Measurements from ENCODE around the gene OR10C1. TPM values are rescaled to one million over a fixed set of nuclear protein-coding genes. Genes with fewer than 3 reads are reported as not detected.

The OR10C1 gene
- total and polyA plus RNA-seq, 4 donors: not detected

GRCh38 chr6:29465801-29466200, 26.7 kb downstream of the OR10C1 start:
- peaks cover 0 to 1% (median 0%) of the 10 kb centered on the region in 5 donors for H3K4me1 ChIP-seq (ENCODE audit: control insufficient read depth in 5 of 5, insufficient read depth in 5 of 5, low read length in 5 of 5)
- no peaks in the 10 kb centered on the region for H3K27me3 ChIP-seq (ENCODE audit: control insufficient read depth in 3 of 3, insufficient read depth in 3 of 3, low read length in 2 of 3)
- H3K27ac ChIP-seq (ENCODE audit: low read depth in 1 of 2, low read length in 1 of 2): no peak overlapping the region
- H3K36me3 ChIP-seq (ENCODE audit: control insufficient read depth in 4 of 4, insufficient read depth in 4 of 4, low read length in 4 of 4): no peaks in the 10 kb centered on the region
- WGBS, 2 donors: 90 to 91% methylated on average over 2 of the region's 2 CpGs
- TF ChIP-seq CTCF (IDR thresholded peaks at IDR 0.05; ENCODE audit: control extremely low read depth, extremely low read depth): no peak
- no peak overlapping the region for H3K9ac ChIP-seq (ENCODE audit: insufficient read depth in 1 of 2, low read length in 2 of 2)
- no peak for ATAC-seq (ENCODE audit: insufficient read depth, low FRiP score)
- no peak for DNase-seq
- no peak overlapping the region for H3K4me3 ChIP-seq
- H3K9me3 ChIP-seq (ENCODE audit: control insufficient read depth in 4 of 4, insufficient read depth in 3 of 4, low read length in 3 of 4): no peaks in the 10 kb centered on the region

- DNase-seq (no peak), ATAC-seq (ENCODE audit: insufficient read depth, low FRiP score) (no peak)
- Histone ChIP-seq H3K9me3 (ENCODE audit: control insufficient read depth in 4 of 4, insufficient read depth in 3 of 4, low read length in 3 of 4) (no peaks in the 10 kb centered on the region), H3K9ac (ENCODE audit: insufficient read depth in 1 of 2, low read length in 2 of 2) (no peak overlapping the region), H3K36me3 (ENCODE audit: control insufficient read depth in 4 of 4, insufficient read depth in 4 of 4, low read length in 4 of 4) (no peaks in the 10 kb centered on the region), H3K4me3 (no peak overlapping the region), H3K27ac (ENCODE audit: low read depth in 1 of 2, low read length in 1 of 2) (no peak overlapping the region), H3K27me3 (ENCODE audit: control insufficient read depth in 3 of 3, insufficient read depth in 3 of 3, low read length in 2 of 3) (no peaks in the 10 kb centered on the region), H3K4me1 (ENCODE audit: control insufficient read depth in 5 of 5, insufficient read depth in 5 of 5, low read length in 5 of 5) (peaks cover 0 to 1% (median 0%) of the 10 kb centered on the region in 5 donors)
- no peak for TF ChIP-seq CTCF (IDR thresholded peaks at IDR 0.05; ENCODE audit: control extremely low read depth, extremely low read depth)
- WGBS, 2 donors: 48 to 53% methylated on average over 6 of the region's 6 CpGs
Measured at GRCh38 chr6:29466241-29466640, 27.1 kb downstream of the OR10C1 start.

- H3K4me3 ChIP-seq: no peak overlapping the region
- WGBS, 2 donors: 89 to 95% methylated on average over 2 of the region's 2 CpGs
- no peak for DNase-seq
- H3K27ac ChIP-seq (ENCODE audit: low read depth in 1 of 2, low read length in 1 of 2): no peak overlapping the region
- H3K4me1 ChIP-seq (ENCODE audit: control insufficient read depth in 5 of 5, insufficient read depth in 5 of 5, low read length in 5 of 5): no peaks in the 10 kb centered on the region
- H3K9me3 ChIP-seq (ENCODE audit: control insufficient read depth in 4 of 4, insufficient read depth in 3 of 4, low read length in 3 of 4): peaks cover 0 to 5% (median 0%) of the 10 kb centered on the region in 4 donors
- no peak for ATAC-seq (ENCODE audit: insufficient read depth, low FRiP score)
- H3K9ac ChIP-seq (ENCODE audit: insufficient read depth in 1 of 2, low read length in 2 of 2): no peak overlapping the region
- no peaks in the 10 kb centered on the region for H3K36me3 ChIP-seq (ENCODE audit: control insufficient read depth in 4 of 4, insufficient read depth in 4 of 4, low read length in 4 of 4)
- TF ChIP-seq CTCF (IDR thresholded peaks at IDR 0.05; ENCODE audit: control extremely low read depth, extremely low read depth): no peak
- H3K27me3 ChIP-seq (ENCODE audit: control insufficient read depth in 3 of 3, insufficient read depth in 3 of 3, low read length in 2 of 3): no peaks in the 10 kb centered on the region
Measured at GRCh38 chr6:29474996-29475395, 35.9 kb downstream of the OR10C1 start.

- H3K27ac ChIP-seq (ENCODE audit: low read depth in 1 of 2, low read length in 1 of 2): no peak overlapping the region
- H3K9me3 ChIP-seq (ENCODE audit: control insufficient read depth in 4 of 4, insufficient read depth in 3 of 4, low read length in 3 of 4): peaks cover 0 to 5% (median 2%) of the 10 kb centered on the region in 4 donors
- 67 to 83% methylated on average over 5 of the region's 5 CpGs for WGBS, 2 donors
- DNase-seq (no peak), ATAC-seq (ENCODE audit: insufficient read depth, low FRiP score) (no peak)
- H3K9ac ChIP-seq (ENCODE audit: insufficient read depth in 1 of 2, low read length in 2 of 2): no peak overlapping the region
- no peaks in the 10 kb centered on the region for H3K4me1 ChIP-seq (ENCODE audit: control insufficient read depth in 5 of 5, insufficient read depth in 5 of 5, low read length in 5 of 5)
- no peak for TF ChIP-seq CTCF (IDR thresholded peaks at IDR 0.05; ENCODE audit: control extremely low read depth, extremely low read depth)
- no peaks in the 10 kb centered on the region for H3K36me3 ChIP-seq (ENCODE audit: control insufficient read depth in 4 of 4, insufficient read depth in 4 of 4, low read length in 4 of 4)
- no peak overlapping the region for H3K4me3 ChIP-seq
- H3K27me3 ChIP-seq (ENCODE audit: control insufficient read depth in 3 of 3, insufficient read depth in 3 of 3, low read length in 2 of 3): no peaks in the 10 kb centered on the region
Measured at GRCh38 chr6:29477923-29478450, 38.9 kb downstream of the OR10C1 start.
